GM12892 (cell line): ENCODE data around the gene LRRC18.

Experiments used
- POLR2A ChIP-seq: IDR thresholded peaks from 2 replicates; pipeline ENCODE4 v1.6.1; 2011; ENCODE audit warnings: low read depth, low read length, control low read depth
- POLR2AphosphoS5 ChIP-seq: IDR thresholded peaks from 2 replicates; pipeline ENCODE4 v1.6.1; 2011; ENCODE audit warnings: low read depth, low read length, control low read depth
- TAF1 ChIP-seq: IDR thresholded peaks from 2 replicates; pipeline ENCODE4 v1.6.1; 2011; ENCODE audit warnings: low read depth, mild to moderate bottlenecking, control low read depth, low read length, borderline replicate concordance

DNA sequence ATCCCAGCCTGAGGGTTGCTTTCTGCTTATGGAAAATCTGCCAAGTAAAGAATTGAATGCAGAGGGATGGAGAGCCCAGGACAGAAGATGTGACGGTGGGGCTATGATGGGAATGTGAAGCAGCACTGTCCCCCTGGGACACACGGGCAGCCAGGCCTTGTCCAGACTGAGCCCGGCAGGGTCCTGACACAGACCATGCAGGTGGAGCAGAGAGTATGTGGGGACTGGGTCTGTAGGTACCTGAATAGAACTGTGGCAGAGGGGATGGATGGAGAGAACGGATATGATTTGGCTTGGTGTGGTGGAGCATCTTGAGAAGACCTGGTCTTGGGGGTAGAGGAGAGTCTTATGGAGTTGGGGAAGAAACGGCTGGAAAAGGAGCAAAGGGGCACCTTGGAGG, 732 bp upstream of the LRRC18 start:
- no peak for TF ChIP-seq POLR2A
- TF ChIP-seq POLR2AphosphoS5: no peak
- no peak for TF ChIP-seq TAF1
